T-helper 9 cell (primary cell): ENCODE data around the gene CBFA2T2.
A peak's percentile ranks its signal among the peaks of the same experiment; 100 is the strongest.

ENCODE experiments used
- DNase-seq: peaks from one replicate; pipeline ENCODE4 v3.0.0-alpha.2; 2020

CBFA2T2 gene

GRCh38 chr20:33578510-33578909 is 88.6 kb downstream of the CBFA2T2 start:
- DNase-seq = no peak

DNA sequence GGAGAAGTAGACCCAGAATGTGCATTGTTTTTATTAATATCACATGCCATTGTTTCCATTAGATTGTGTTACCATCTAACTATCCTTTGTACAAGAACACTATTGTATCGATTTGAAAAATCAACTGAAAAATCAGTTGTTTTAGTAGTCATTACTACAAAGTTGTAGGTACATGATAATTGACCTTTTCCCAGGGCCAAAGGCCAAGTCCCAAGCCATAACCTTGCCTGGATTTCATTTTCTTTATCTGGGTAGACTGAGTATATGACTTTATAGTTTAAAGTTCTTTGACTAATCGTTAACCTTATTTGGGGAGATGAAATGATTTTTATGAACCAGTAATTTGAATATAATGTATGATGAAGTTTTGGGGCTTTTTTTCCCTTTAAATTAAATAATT is 93.2 kb downstream of the CBFA2T2 start:
- no peak for DNase-seq

GRCh38 chr20:33584976-33585375 is 95.1 kb downstream of the CBFA2T2 start:
- no peak for DNase-seq

DNA sequence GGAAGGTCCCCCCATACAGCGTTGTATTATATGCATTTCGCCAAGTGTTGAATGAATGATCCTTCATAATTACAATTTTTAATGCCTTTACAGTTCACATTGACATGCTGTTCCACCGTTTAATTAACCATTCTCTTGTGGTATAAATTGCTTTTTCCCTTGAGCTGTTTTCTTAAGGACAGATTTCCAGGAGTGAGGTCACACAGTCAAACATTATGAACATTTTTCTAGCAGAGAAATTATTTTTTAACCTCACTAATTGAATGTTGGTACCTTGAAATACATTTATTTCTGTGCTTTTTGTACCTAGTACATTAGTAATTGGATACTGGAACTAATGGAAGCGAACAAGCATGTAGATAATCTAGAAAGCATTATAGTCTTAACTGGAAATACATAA is 95.5 kb downstream of the CBFA2T2 start:
- no peak for DNase-seq

DNA sequence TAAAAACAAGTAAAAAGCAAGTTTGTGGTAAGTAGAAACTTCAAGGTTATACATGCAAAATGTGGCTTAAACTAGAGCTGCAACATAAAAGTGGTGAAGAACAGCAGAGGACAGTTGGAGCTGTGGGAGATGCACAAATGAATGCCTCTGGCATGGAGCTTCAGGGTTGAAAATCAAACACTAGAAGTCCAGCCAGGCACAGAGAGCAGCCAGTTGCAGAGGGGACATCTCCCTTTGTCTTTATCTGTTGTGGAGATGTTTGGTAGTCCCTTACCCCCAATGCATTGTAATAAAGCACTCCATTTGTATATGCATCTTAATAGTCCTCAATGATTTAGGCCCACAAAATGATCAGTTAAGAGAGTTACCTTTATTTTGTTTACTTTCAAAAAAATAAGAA is 99.2 kb downstream of the CBFA2T2 start:
- no peak for DNase-seq

- peak; percentile 16 for DNase-seq
Observed at GRCh38 chr20:33591901-33592300, 102.0 kb downstream of the CBFA2T2 start.

- no peak for DNase-seq
Observed at GRCh38 chr20:33594743-33595142, 104.8 kb downstream of the CBFA2T2 start.

DNA sequence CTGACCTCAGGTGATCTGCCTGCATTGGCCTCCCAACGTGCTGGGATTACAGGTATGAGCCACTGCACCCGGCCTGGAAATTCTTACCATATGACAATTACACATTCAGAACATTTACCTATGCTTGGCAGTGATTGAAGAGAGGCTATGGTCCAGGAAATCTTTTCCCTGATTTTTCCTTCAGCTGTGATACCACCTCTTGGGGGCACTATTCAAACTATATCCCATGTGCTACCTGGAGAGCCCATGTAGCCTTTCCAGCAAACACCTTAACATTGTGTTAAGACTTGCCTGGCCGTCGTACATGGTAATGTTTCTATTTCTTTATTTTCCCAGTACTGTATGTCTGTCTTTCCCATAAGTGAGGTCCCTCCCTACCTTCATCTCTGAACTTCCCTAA is 110.5 kb downstream of the CBFA2T2 start:
- DNase-seq = no peak

DNA sequence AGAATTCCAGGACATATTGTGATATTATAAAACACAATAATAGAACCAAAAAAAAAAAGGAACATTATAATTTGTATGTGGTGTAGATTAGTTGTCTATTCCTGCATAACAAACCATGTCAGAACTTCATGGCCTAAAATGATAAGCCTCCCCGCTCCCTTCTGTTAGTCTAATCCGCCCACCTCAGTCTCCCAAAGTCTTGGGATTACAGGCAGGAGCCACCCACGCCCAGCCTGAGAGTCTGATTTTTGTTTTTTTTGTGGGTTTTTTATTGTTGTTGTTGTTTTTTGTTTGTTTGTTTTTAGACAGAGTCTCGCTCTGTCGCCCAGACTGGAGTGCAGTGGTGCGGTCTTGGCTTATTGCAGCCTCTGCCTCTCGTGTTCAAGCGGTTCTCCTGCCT is 111.1 kb downstream of the CBFA2T2 start:
- no peak for DNase-seq

DNA sequence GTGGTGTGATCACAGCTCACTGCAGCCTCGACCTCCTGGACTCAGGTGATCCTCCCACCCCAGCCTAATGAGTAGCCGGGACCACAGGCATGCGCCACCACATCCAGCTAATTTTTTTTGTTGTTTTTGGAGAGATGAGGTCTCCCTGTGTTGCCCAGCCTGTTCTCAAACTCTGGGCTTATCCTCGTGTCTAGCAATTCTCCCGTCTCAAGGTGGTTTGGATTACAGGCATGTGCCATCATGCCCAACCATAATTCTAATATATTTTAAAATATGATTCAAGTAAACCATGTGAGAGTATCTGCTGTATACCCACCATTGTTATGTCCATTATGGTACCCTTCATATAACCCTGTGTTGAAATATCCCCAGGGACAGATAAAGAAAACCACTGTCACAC is 112.0 kb downstream of the CBFA2T2 start:
- no peak for DNase-seq

- DNase-seq = no peak
Observed at GRCh38 chr20:33602826-33603590, 113.1 kb downstream of the CBFA2T2 start.

DNA sequence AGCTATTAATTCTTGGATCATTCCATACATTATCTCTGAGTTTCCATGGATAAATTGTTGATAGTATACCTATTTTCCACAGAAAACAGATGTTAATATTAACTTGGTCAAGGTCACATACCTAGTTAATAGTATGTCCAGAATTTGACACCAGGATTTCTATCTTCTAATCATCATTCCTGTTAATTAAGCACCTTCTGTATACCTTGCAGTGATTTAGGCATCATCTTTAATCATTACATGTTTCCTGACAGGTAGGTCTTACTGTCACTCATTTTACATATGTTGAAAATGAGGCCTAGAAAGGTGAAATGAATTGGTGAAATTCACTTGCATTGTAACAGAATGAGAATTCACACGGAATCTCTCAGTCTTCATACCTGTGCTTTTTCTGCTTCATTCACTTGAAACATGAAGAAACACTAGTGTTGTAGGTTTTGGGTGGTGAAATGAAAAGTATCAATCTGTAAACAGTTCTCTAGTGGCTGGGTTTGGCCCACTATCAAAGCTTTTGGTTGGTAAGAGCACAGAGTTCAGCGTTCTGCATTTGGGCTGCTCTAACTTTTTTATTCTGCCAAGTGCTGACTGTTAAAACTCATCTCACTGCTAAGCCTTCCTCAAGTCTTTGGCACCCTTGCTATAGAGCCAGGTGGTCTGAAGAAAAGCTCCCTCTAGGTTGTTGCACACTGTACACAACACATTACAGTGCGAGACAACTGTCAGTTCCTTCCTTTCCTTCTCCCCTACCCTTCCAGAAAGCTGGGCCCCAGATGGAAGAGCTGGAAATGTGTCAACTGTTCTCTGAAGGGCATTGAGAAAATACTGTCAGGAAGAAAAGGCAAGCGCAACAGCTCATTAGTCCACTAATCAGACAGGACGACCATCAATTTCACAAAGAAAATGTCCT is 114.4 kb downstream of the CBFA2T2 start:
- DNase-seq = no peak

DNA sequence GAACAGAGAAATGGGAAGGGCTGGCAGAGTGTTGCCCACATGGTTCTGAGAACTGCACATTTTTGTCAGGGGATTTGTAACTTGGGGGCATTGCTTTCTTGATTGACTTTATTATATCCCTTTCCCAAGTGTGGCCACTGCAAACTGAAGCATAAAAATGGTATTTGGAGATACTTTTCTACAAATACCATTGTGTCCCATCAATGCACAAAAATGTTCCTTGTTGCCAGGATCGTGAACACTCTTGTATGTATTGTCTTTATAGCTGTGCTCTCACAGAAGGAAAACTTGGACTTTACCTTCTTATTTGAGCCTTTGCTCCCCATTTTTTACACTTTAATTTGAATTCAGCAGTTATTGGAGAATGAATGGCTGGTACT is 115.1 kb downstream of the CBFA2T2 start:
- DNase-seq = no peak

- no peak for DNase-seq
Observed at GRCh38 chr20:33606118-33606771, 116.3 kb downstream of the CBFA2T2 start.

GRCh38 chr20:33609504-33609903 is 119.6 kb downstream of the CBFA2T2 start:
- DNase-seq = no peak

DNA sequence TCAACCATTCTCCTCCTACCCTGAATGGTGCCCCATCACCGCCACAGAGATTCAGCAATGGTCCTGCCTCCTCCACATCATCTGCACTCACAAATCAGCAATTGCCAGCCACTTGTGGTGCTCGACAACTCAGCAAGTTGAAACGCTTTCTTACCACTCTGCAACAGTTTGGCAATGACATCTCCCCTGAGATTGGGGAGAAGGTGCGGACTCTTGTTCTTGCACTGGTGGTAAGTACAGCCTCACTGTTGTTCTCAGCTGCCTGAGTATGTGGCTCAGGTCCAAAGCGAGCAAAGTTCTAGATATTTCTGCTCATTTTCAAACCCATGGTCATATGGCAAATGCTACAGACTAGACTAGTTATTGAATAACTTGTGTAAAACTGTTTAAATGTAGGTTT is 121.2 kb downstream of the CBFA2T2 start:
- DNase-seq = no peak

DNA sequence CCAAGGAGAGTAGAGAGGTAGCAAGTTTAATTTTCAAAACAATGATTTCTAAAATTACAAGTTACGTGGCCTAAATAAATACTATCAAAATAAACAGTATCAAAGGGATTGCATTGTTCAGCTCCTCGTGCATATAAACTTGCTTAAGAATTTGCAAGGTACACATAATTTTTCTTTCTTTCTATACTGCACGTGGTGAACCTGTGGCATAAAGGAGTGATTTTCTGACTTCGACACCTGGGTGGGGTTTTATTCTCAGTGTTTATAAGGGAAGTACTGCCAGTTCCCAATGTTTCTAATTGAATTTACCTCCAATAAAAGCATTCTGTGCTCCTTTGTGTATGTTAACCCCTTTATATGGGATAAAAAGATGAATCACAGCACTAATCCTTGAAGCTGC is 122.1 kb downstream of the CBFA2T2 start:
- DNase-seq = no peak

DNA sequence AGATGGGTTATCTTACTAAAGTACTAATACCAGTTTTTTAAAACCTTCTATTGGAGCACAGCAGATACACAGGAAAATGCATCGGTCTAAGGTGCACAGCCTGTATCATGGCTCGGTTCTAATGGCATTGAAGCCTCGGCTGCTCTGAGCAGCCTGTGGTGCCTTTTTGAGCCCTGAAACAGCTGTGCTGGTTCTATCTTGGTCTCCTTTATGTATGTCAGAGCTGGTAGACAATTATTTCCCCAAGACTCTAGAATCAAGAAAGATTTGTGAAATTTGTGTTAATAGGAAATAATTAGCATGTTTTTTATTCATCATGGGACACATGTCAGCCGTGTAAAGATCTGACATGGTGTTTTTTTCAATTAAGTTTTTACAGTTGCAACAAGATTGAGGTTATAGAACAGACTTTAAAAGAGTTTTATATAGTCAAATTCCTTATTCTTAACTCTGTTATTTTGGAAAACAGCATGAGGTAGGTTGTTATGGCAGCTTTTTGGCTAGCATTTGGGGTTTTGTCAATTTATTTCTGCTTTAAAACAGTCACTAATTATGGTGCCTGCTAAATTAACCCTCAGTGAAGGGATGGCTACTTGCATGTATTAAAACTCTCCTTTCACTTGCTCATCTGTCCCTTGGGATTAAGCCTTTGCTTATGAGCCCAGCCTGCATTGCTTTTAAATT is 132.0 kb downstream of the CBFA2T2 start:
- no peak for DNase-seq

GRCh38 chr20:33622705-33623365 is 132.9 kb downstream of the CBFA2T2 start:
- no peak for DNase-seq

DNA sequence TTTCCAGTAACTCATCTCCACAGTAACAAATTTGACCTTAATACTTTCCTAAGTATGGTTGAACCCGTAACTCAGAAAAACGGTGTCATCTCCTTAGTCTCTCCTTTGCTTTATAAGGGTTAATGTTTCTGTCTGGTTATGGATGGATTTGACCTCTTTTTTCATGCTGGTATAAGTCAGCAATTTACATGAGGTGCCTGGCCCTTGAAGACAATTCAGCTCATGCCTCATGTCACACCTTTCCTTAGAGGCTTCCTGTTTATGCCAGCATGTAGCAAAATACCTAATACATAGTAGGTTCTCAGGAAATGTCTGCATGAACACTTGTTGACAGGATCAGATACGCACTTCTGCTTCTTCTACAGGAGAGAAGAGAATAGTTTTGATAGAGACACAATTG is 134.5 kb downstream of the CBFA2T2 start:
- DNase-seq = no peak

DNA sequence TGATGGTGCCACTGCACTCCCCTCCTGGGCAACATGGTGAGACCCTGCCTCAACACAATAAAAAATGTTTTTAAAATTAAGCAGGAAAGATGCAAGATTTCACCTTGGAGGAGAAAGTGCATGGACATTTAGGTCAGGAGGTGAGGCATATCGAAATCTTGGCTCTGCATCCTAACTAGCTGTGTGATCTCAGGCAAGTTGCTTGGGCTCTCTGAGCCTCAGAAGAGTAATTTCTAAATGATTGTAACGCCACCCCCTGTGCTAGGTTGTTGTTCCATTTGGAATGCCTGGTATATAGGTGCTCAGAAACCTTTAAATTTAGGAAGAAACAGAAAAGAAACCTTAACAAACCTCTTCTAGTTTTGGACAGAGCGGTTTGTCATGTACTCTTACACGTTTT is 136.3 kb downstream of the CBFA2T2 start:
- DNase-seq = no peak

- DNase-seq = no peak
Observed at GRCh38 chr20:33627577-33628216, 137.8 kb downstream of the CBFA2T2 start.
